H9 (cell line): ENCODE data around the gene MTA3. TPM values are rescaled to one million over a fixed set of nuclear protein-coding genes. Genes with fewer than 3 reads are reported as not detected.

Experiments used
- DNase-seq: peaks from one replicate; pipeline ENCODE4 v3.0.0-alpha.2; 2017
- H2AFZ ChIP-seq: one replicate; pipeline ENCODE4 v1.6.1; 2013; ENCODE audit warnings: mild to moderate bottlenecking, low read length, control low read depth, moderate library complexity
- H2AK5ac ChIP-seq: 2 replicates; pipeline ENCODE4 v1.6.1; 2013; ENCODE audit warnings: low read length, control low read depth, mixed read lengths; ENCODE audit not compliant: insufficient read length
- H2BK120ac ChIP-seq: one replicate; pipeline ENCODE4 v1.6.1; 2013; ENCODE audit warnings: low read depth, mild to moderate bottlenecking, low read length, control low read depth, inconsistent platforms; ENCODE audit not compliant: poor library complexity, severe bottlenecking
- H2BK12ac ChIP-seq: 2 replicates; pipeline ENCODE4 v1.6.1; 2013; ENCODE audit warnings: low read length, control low read depth, mixed read lengths, low read depth; ENCODE audit not compliant: insufficient read length
- H2BK15ac ChIP-seq: 2 replicates; pipeline ENCODE4 v1.6.1; 2013; ENCODE audit warnings: low read depth, low read length, control low read depth
- H2BK20ac ChIP-seq: one replicate; pipeline ENCODE4 v1.6.1; 2013; ENCODE audit warnings: low read depth, mild to moderate bottlenecking, low read length, control low read depth, inconsistent platforms; ENCODE audit not compliant: poor library complexity, severe bottlenecking
- H2BK5ac ChIP-seq: 2 replicates; pipeline ENCODE4 v1.6.1; 2013; ENCODE audit warnings: low read length, control low read depth, mixed read lengths; ENCODE audit not compliant: insufficient read length
- H3K14ac ChIP-seq: 2 replicates; pipeline ENCODE4 v1.6.1; 2013; ENCODE audit warnings: low read length, control low read depth; ENCODE audit not compliant: insufficient read depth
- H3K18ac ChIP-seq: 2 replicates; pipeline ENCODE4 v1.6.1; 2013; ENCODE audit warnings: low read depth, mild to moderate bottlenecking, mixed read lengths, low read length, control low read depth; ENCODE audit not compliant: insufficient read length
- H3K23ac ChIP-seq: 2 replicates; pipeline ENCODE4 v1.6.1; 2013; ENCODE audit warnings: low read length, control low read depth, mixed read lengths, low read depth; ENCODE audit not compliant: insufficient read length
- H3K23me2 ChIP-seq: 2 replicates; pipeline ENCODE4 v1.6.1; 2013; ENCODE audit warnings: low read depth, mild to moderate bottlenecking, mixed read lengths, low read length, control low read depth; ENCODE audit not compliant: insufficient read length, poor library complexity, severe bottlenecking
- H3K27ac ChIP-seq: 2 replicates; pipeline ENCODE4 v1.5.1; 2013; ENCODE audit warnings: low read length, control low read depth, mixed read lengths, low read depth; ENCODE audit not compliant: insufficient read length
- H3K27me3 ChIP-seq: 2 replicates; pipeline ENCODE4 v1.6.1; 2013; ENCODE audit warnings: low read length, control low read depth, inconsistent platforms; ENCODE audit not compliant: insufficient read depth
- H3K4ac ChIP-seq: 2 replicates; pipeline ENCODE4 v1.6.1; 2013; ENCODE audit warnings: low read depth, mild to moderate bottlenecking, control low read depth, inconsistent platforms, low read length, moderate library complexity
- H3K4me1 ChIP-seq: 2 replicates; pipeline ENCODE4 v1.6.1; 2013; ENCODE audit warnings: low read length, control low read depth, inconsistent platforms; ENCODE audit not compliant: insufficient read depth
- H3K4me2 ChIP-seq: 2 replicates; pipeline ENCODE4 v1.6.1; 2013; ENCODE audit warnings: low read length, control low read depth, mixed read lengths; ENCODE audit not compliant: insufficient read length, insufficient read depth
- H3K56ac ChIP-seq: 2 replicates; pipeline ENCODE4 v1.6.1; 2013; ENCODE audit warnings: low read depth, mild to moderate bottlenecking, mixed read lengths, low read length, control low read depth; ENCODE audit not compliant: insufficient read length
- H3K79me1 ChIP-seq: 2 replicates; pipeline ENCODE4 v1.6.1; 2013; ENCODE audit warnings: low read depth, mild to moderate bottlenecking, moderate library complexity, low read length, control low read depth, inconsistent platforms; ENCODE audit not compliant: insufficient read depth, poor library complexity, severe bottlenecking
- H3K79me2 ChIP-seq: 2 replicates; pipeline ENCODE4 v1.6.1; 2013; ENCODE audit warnings: low read length, control low read depth, inconsistent platforms; ENCODE audit not compliant: insufficient read depth
- H3K9ac ChIP-seq: 2 replicates; pipeline ENCODE4 v1.6.1; 2013; ENCODE audit warnings: low read length, control low read depth, mixed read lengths; ENCODE audit not compliant: insufficient read length; ENCODE audit errors: extremely low read depth
- H3K9me3 ChIP-seq: one replicate; pipeline ENCODE4 v1.6.1; 2013; ENCODE audit warnings: low read depth, low read length, inconsistent platforms; ENCODE audit not compliant: control insufficient read depth
- H3T11ph ChIP-seq: one replicate; pipeline ENCODE4 v1.6.1; 2013; ENCODE audit warnings: mild to moderate bottlenecking, low read length, control low read depth, inconsistent platforms
- H4K20me1 ChIP-seq: one replicate; pipeline ENCODE4 v1.6.1; 2013; ENCODE audit not compliant: control insufficient read depth, insufficient read length, insufficient read depth
- H4K5ac ChIP-seq: 2 replicates; pipeline ENCODE4 v1.6.1; 2013; ENCODE audit warnings: low read depth, mild to moderate bottlenecking, mixed read lengths, low read length, control low read depth; ENCODE audit not compliant: insufficient read length
- H4K8ac ChIP-seq: replicated peaks from 2 replicates; pipeline ENCODE4 v1.6.1; 2013; ENCODE audit warnings: low read length, control low read depth, mixed read lengths, low read depth; ENCODE audit not compliant: insufficient read length
- H4K91ac ChIP-seq: 2 replicates; pipeline ENCODE4 v1.6.1; 2013; ENCODE audit warnings: low read depth, mild to moderate bottlenecking, moderate library complexity, mixed read lengths, low read length, control low read depth; ENCODE audit not compliant: insufficient read length
- H3K27ac Mint-ChIP-seq, 3 experiments: 2 replicates in 2 of 3; 3 replicates in 1 of 3; pipeline ENCODE4 v1.8.0; 2020 to 2021; ENCODE audit warnings: mixed read lengths in 3 of 3, mild to moderate bottlenecking in 1 of 3, moderate library complexity in 1 of 3
- H3K27me3 Mint-ChIP-seq: 2 replicates; pipeline ENCODE4 v1.8.0; 2021; ENCODE audit warnings: low read depth, mild to moderate bottlenecking, moderate library complexity, mixed read lengths
- H3K36me3 Mint-ChIP-seq, 3 experiments: 2 replicates in 2 of 3; 3 replicates in 1 of 3; pipeline ENCODE4 v1.8.0; 2020 to 2021; ENCODE audit warnings: low read depth in 3 of 3, mixed read lengths in 3 of 3; ENCODE audit not compliant: insufficient read depth in 1 of 3
- H3K4me1 Mint-ChIP-seq, 2 experiments: 2 replicates each; pipeline ENCODE4 v1.8.0; 2020; ENCODE audit warnings: mixed read lengths in 2 of 2
- H3K4me3 Mint-ChIP-seq, 2 experiments: 2 replicates in 1 of 2; 3 replicates in 1 of 2; pipeline ENCODE4 v1.8.0; 2020 to 2021; ENCODE audit warnings: mild to moderate bottlenecking in 2 of 2, mixed read lengths in 2 of 2, moderate library complexity in 1 of 2
- H3K9me3 Mint-ChIP-seq, 2 experiments: 2 replicates in 1 of 2; 3 replicates in 1 of 2; pipeline ENCODE4 v1.8.0; 2020; ENCODE audit warnings: mild to moderate bottlenecking in 2 of 2, mixed read lengths in 2 of 2, moderate library complexity in 1 of 2
- CTCF ChIP-seq: fragments of 200-600 bp; sonication (generic); conservative IDR thresholded peaks from 3 replicates; pipeline ENCODE4 v1.8.0; 2021; ENCODE audit warnings: antibody characterized with exemption, mild to moderate bottlenecking
- whole genome bisulfite sequencing: extraction: QIAGEN DNeasy Blood & Tissue Kit; methylation state at CpG from one replicate; pipeline ENCODE4 v1.1.7; 2013; ENCODE audit warnings: missing lambda C conversion rate, low lambda C conversion rate, mixed read lengths; ENCODE audit not compliant: insufficient read length; ENCODE audit errors: extremely low coverage; 5-methylcytosine and 5-hydroxymethylcytosine counted together
- total RNA-seq: library from RNA; stranded (reverse); gene quantifications from 2 replicates; pipeline ENCODE4 v1.2.1, GENCODE V29; 2021

Gene MTA3
- total RNA-seq, 1 experiment from 2014 or later = 253 TPM

DNA sequence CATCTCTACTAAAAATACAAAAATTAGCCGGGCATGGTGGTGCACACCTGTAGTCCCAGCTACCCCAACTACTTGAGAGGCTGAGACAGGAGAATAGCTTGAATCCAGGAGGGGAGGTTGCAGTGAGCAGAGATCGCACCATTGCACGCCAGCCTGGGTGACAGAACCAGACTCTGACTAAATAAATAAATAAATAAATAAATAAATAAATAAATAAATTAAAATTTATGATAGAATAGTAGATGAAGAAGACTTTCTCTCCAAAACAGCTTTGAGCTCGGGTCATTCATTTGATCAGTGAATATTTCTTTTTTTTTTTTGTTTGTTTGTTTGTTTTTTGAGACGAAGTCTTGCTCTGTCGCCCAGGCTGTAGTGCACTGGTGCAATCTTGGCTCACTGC lies 17.6 kb upstream of the MTA3 start:
- Mint-ChIP-seq H3K36me3 (no peaks in the 10 kb centered on the region), H3K9me3 (0 out of 5 replicates have a peak, but pooled peaks cover 0 to 2% of the 10 kb centered on the region in 2 experiments), H3K4me3 (no peak overlapping the region), H3K27ac (no peak overlapping the region; a peak in 1 of 7 replicates), H3K27me3 (no peaks in the 10 kb centered on the region), H3K4me1 (peaks cover 52 to 57% of the 10 kb centered on the region in 2 experiments)
- Histone ChIP-seq H3K23me2 (no peaks in the 10 kb centered on the region), H4K20me1 (no peaks in the 10 kb centered on the region), H2AFZ (no peak overlapping the region), H3K18ac (no peak overlapping the region), H3K9ac (no peak overlapping the region), H3K79me1 (no peaks in the 10 kb centered on the region), H3K9me3 (no peaks in the 10 kb centered on the region), H2BK12ac (no peak overlapping the region), H2BK5ac (no peak overlapping the region), H3K27me3 (no peaks in the 10 kb centered on the region), H3K4me1 (peaks cover 3% of the 10 kb centered on the region; the same call in 1 of the 2 replicates), H3K4ac (no peak overlapping the region), H3K14ac (no peak overlapping the region), H4K8ac (no peak overlapping the region), H3K23ac (no peak overlapping the region), H2BK120ac (no peak overlapping the region), H2BK15ac (no peak overlapping the region), H3K79me2 (no peaks in the 10 kb centered on the region), H3K4me2 (no peak overlapping the region), H4K5ac (no peak overlapping the region), H3T11ph (no peak overlapping the region), H3K56ac (no peak overlapping the region), H2BK20ac (no peak overlapping the region), H2AK5ac (no peak overlapping the region), H4K91ac (no peak overlapping the region), H3K27ac (no peak overlapping the region)
- no CpG with 5 or more reads among the region's 6 CpGs for WGBS
- no peak for TF ChIP-seq CTCF
- DNase-seq = no peak
